Mononuclear cell (primary cell): ENCODE data around the gene SMTN. TPM values are rescaled to one million over a fixed set of nuclear protein-coding genes. Genes with fewer than 3 reads are reported as not detected.

Source experiments
- H3K27me3 ChIP-seq: 2 replicates; pipeline ENCODE4 v1.6.0; 2011; ENCODE audit warnings: low read length, control low read depth; ENCODE audit not compliant: insufficient read depth
- H3K4me1 ChIP-seq: 2 replicates; pipeline ENCODE4 v1.5.1; 2011; ENCODE audit warnings: mild to moderate bottlenecking, low read length, control low read depth; ENCODE audit not compliant: insufficient read depth
- H3K4me3 ChIP-seq: 2 replicates; pipeline ENCODE4 v1.5.1; 2011; ENCODE audit warnings: mild to moderate bottlenecking, low read length, moderate library complexity
- H3K9me3 ChIP-seq: 2 replicates; pipeline ENCODE4 v1.5.1; 2011; ENCODE audit warnings: low read depth, mild to moderate bottlenecking, control low read depth, low read length
- total RNA-seq: library from RNA; depleted of rRNA; stranded (reverse); fragments of >200 nt; gene quantifications from one replicate; pipeline ENCODE4 v1.2.3, GENCODE V29; 2012

SMTN gene
- total RNA-seq, 1 donor = 2.8 TPM

GRCh38 chr22:31083377-31083768 lies 2.3 kb downstream of the SMTN start:
- no peak overlapping the region for H3K4me3 ChIP-seq
- H3K27me3 ChIP-seq = no peaks in the 10 kb centered on the region
- no peaks in the 10 kb centered on the region for H3K9me3 ChIP-seq
- peaks cover 44% of the 10 kb centered on the region for H3K4me1 ChIP-seq

- Histone ChIP-seq H3K4me3 (peak overlapping the region; percentile 85), H3K4me1 (peaks cover 44% of the 10 kb centered on the region), H3K9me3 (no peaks in the 10 kb centered on the region), H3K27me3 (no peaks in the 10 kb centered on the region)
Measured at GRCh38 chr22:31083923-31084810, 3.0 kb downstream of the SMTN start.

- peaks cover 44% of the 10 kb centered on the region for H3K4me1 ChIP-seq
- H3K9me3 ChIP-seq = no peaks in the 10 kb centered on the region
- peak overlapping the region; percentile 85 for H3K4me3 ChIP-seq
- no peaks in the 10 kb centered on the region for H3K27me3 ChIP-seq
Measured at GRCh38 chr22:31084811-31085492, 3.8 kb downstream of the SMTN start.

- Histone ChIP-seq H3K27me3 (no peaks in the 10 kb centered on the region), H3K4me3 (peak overlapping the region; percentile 85), H3K9me3 (no peaks in the 10 kb centered on the region), H3K4me1 (peaks cover 42% of the 10 kb centered on the region)
Measured at GRCh38 chr22:31085493-31085824, 4.3 kb downstream of the SMTN start.

GRCh38 chr22:31085928-31086327 lies 4.8 kb downstream of the SMTN start:
- peaks cover 38% of the 10 kb centered on the region for H3K4me1 ChIP-seq
- no peaks in the 10 kb centered on the region for H3K27me3 ChIP-seq
- H3K9me3 ChIP-seq = no peaks in the 10 kb centered on the region
- H3K4me3 ChIP-seq = no peak overlapping the region

GRCh38 chr22:31086703-31087330 lies 5.7 kb downstream of the SMTN start:
- Histone ChIP-seq H3K9me3 (no peaks in the 10 kb centered on the region), H3K4me1 (peaks cover 31% of the 10 kb centered on the region), H3K27me3 (no peaks in the 10 kb centered on the region), H3K4me3 (no peak overlapping the region)

- H3K4me1 ChIP-seq = peaks cover 21% of the 10 kb centered on the region
- no peaks in the 10 kb centered on the region for H3K9me3 ChIP-seq
- no peaks in the 10 kb centered on the region for H3K27me3 ChIP-seq
- H3K4me3 ChIP-seq = no peak overlapping the region
Measured at GRCh38 chr22:31087744-31088215, 6.7 kb downstream of the SMTN start.

- Histone ChIP-seq H3K4me1 (peaks cover 15% of the 10 kb centered on the region), H3K4me3 (no peak overlapping the region), H3K9me3 (no peaks in the 10 kb centered on the region), H3K27me3 (no peaks in the 10 kb centered on the region)
Measured at GRCh38 chr22:31088233-31088986, 7.3 kb downstream of the SMTN start.

- H3K4me3 ChIP-seq = no peak overlapping the region
- H3K27me3 ChIP-seq = no peaks in the 10 kb centered on the region
- H3K4me1 ChIP-seq = peaks cover 5% of the 10 kb centered on the region
Measured at GRCh38 chr22:31089160-31090100, 8.3 kb downstream of the SMTN start.

GRCh38 chr22:31090217-31091085 lies 9.3 kb downstream of the SMTN start:
- no peak overlapping the region for H3K4me3 ChIP-seq
- no peaks in the 10 kb centered on the region for H3K9me3 ChIP-seq
- peaks cover 3% of the 10 kb centered on the region for H3K4me1 ChIP-seq
- no peaks in the 10 kb centered on the region for H3K27me3 ChIP-seq

More at GRCh38 chr22:31089160-31090100, 8.3 kb downstream of the SMTN start:
- no peaks in the 10 kb centered on the region for H3K9me3 ChIP-seq

GRCh38 chr22:31091106-31091975 lies 10.2 kb downstream of the SMTN start:
- H3K27me3 ChIP-seq = no peaks in the 10 kb centered on the region
- H3K4me1 ChIP-seq = no peaks in the 10 kb centered on the region
- no peak overlapping the region for H3K4me3 ChIP-seq
- H3K9me3 ChIP-seq = no peaks in the 10 kb centered on the region

- no peaks in the 10 kb centered on the region for H3K27me3 ChIP-seq
- H3K4me3 ChIP-seq = no peak overlapping the region
- no peaks in the 10 kb centered on the region for H3K9me3 ChIP-seq
- H3K4me1 ChIP-seq = no peaks in the 10 kb centered on the region
Measured at GRCh38 chr22:31092161-31092560, 11.0 kb downstream of the SMTN start.
